Skin of body (tissue), 2 donors: Measurements from ENCODE around the gene CFHR5. TPM values are rescaled to one million over a fixed set of nuclear protein-coding genes. Genes with fewer than 3 reads are reported as not detected.
"Not testable (repeated sequence)": the region's sequence is repeated elsewhere in the genome, so short reads cannot be mapped to it uniquely, and the experiment has no call there.

Experiments
- DNase-seq: peaks from one replicate; lab custom pipeline; 2025; lab: John Stamatoyannopoulos, UW
- total RNA-seq: library from RNA; depleted of rRNA; stranded (reverse); fragments of >200 nt; gene quantifications from one replicate; pipeline ENCODE4 v1.2.3, GENCODE V29; 2014

The CFHR5 gene
- not detected for total RNA-seq

DNA sequence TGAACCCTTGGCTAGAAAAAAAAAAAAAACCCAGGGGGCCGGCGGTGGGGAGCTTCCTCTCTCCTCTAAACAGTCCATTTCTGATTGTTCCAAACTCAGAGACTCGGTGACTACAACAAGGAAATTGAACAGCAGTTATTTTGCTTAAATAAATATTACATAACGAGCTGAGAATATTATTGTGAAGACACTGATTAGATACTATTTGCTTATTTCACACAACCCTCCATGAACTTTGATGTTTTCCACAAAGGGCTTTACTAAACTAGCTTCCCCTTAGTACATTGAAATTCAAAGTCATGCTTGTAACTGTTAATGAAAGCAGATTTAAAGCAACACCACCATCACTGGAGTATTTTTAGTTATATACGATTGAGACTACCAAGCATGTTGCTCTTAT is at the start of gene CFHR5:
TSS of gene CFHR5 (plus strand) at position 279 of the 400 bp plus-strand sequence. CDS start at position 388, 109 bp downstream.
- no peak for DNase-seq

DNA sequence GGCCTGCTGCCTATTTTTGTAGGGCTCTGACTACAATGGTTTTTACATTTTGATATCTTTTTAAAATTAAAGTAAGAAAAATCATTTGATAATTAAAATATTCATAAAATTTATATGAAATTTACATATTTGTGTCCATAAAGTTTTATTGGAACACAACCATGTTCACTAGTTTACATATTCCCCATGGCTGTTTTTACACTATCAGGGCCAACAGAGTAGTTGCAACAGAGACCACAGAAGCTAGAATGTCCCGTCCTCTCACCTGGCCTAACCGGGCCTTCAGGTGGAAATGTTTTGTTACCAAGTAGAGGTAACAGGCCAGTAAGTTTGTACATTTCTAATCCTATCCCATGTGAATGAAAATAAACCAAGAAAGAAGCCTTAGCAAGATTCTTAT is 44.5 kb upstream of the CFHR5 start:
- DNase-seq = not testable (repeated sequence)

DNA sequence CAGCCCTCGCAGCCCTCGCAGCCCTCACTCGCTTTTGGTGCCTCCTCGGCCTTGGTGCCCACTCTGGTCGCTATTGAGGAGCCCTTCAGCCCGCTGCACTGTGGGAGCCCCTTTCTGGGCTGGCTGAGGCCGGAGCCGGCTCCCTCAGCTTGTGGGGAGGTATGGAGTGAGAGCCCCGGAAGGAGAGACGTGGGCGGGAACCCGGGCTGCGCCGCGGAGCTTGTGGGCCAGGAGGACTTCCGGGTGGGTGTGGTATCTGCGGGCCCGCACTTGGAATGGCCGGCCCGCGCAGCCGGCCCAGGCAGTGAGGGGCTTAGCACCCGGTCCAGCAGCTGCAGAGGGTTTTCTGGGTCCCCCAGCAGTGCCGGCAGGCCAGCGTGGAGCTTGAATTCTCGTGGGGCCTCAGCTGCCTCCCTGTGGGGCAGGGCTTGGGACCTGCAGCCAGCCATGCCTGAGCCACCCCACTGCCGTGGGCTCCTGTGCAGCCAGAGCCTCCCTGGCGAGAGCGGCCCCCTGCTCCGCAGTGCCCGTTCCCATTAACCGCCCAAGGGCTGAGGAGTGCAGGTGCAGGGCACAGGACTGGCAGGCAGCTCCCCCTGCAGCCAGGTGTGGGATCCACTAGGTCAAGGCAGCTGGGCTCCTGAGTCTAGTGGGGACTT is 43.7 kb upstream of the CFHR5 start:
- DNase-seq = no peak

DNA sequence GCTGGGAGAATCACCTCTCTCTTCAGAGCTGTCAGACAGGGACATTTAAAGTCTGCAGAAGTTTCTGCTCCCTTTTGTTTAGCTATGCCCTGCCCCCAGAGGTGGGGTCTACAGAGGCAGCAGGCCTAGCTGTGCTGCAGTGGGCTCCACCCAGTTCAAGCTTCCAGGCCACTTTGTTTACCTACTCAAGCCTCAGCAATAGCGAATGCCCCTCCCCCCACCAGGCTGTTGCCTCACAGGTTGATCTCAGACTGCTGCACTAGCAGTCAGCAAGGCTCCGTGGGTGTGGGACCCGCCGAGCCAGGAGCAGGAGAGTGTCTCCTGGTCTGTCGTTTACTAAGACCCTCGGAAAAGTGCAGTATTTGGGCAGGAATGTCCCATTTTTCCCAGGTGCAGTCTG is 35.9 kb upstream of the CFHR5 start:
- DNase-seq = not testable (repeated sequence)

DNA sequence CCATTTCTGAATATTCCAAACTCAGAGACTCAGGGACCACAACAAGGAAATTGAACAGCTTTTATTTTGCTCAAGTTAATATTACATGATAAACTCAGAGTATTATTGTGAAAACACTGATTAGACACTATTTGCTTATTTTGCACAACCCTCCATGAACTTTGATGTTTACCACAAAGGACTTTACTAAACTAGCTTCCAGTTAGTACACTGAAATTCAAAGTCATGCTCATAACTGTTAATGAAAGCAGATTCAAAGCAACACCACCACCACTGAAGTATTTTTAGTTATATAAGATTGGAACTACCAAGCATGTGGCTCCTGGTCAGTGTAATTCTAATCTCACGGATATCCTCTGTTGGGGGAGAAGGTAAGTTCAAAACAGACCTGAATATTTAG is 33.8 kb upstream of the CFHR5 start, which contains the start of gene CFHR2:
TSS of gene CFHR2 (plus strand) at position 171 of the 400 bp plus-strand sequence. CDS start at position 314, 143 bp downstream.
- not testable (repeated sequence) for DNase-seq

DNA sequence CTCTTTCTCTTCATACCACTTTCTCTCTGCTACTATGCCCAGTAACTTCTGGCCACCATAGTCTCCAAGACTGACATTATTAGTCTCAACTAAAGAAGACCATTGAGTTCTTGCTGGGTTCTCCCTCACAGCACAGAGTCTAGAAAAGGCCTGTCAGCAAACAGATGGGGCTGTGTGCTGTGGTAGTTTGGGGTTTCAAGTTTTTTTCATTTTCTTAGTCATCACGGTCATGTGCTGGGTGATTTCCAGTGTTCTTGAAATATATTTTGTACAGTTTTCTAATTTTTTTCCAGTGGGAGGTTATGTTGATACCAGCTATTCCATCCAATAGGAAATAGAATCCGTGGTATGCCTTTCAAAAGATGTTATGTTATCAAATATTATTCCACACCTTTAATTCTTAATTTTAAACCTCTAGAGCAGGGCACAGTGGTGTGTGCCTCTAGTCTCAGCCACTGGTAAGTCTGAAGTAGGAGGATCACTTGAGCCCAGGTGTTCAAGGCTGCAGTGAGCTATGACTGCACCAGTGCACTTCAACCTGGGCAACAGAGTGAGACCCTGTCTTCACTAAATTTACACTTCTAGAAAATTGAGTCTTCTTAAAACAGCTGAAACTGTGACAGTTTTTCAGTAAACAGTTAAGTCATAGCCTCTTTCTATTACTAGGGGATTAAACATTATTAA is 25.5 kb upstream of the CFHR5 start:
- no peak for DNase-seq

DNA sequence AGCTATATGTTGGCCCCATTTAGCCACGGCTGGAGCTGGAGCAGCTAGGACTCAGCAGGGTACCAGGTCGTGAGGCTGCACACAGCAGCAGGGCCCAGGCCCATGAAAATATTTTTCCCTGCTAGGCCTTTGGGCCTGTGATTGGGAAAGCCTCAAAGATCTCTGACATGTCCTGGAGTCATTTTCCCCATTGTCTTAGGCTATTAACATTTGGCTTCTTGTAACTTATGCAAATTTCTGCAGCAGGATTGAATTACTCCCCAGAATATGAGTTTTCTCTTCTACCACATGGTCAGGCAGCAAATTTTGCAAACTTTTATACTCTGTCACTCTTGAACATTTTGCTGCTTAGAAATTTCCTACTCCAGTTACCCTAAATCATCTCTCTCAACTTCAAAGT is 22.6 kb upstream of the CFHR5 start:
- DNase-seq = no peak

DNA sequence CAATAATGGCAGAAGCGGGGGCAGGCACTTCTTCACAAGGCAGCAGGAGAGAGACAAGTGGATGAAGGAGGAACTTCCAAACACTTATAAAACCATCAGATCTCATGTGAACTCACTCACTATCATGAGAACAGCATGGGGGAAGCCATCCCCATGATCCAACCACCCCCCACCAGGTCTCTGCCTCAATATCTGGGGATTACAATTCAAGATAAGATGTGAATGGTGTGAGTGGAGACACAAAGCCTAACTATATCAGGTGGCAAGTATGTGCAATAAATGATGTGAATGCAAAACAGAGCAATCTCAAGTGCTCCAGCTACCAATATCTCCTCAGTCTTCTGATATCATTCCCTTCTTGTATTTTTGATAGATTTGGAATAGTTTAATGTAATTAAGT is 21.4 kb upstream of the CFHR5 start:
- DNase-seq = no peak

DNA sequence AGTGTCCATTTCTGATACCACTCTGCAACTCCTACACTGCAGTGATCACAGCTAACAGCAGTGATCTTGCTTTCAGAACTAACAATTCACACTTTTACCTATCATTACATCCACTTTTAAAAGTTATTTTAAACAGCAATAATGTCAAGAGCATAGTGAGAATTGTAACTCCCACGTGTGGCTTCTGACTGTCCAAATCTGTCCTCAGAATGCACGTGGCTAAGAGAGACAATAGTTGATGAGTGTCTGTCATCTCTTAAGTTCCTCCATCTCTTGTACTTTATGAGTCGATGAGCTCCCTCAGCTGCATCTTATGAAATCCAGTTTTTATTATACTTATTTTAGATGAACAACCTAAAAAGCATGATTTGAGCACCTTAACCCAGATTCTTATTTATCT is 16.5 kb upstream of the CFHR5 start:
- DNase-seq = no peak

DNA sequence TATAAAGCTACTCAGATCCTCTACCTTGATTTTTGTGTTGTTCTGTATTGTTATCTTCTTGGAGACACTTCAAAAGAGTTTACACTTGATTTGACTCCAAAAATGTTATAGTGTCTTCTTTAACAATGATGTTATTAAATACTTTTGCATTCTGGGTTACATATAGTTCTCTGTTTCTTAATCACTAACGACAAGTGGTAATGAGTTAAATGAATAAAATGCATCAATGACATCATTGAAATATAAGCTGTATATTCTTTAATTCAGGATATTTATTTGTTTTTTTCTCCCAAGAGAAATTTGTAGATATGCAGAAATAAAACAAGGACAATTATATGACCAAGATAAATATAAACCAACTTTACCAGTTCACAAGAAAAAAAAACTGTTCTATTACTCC is 7.2 kb upstream of the CFHR5 start:
- no peak for DNase-seq

DNA sequence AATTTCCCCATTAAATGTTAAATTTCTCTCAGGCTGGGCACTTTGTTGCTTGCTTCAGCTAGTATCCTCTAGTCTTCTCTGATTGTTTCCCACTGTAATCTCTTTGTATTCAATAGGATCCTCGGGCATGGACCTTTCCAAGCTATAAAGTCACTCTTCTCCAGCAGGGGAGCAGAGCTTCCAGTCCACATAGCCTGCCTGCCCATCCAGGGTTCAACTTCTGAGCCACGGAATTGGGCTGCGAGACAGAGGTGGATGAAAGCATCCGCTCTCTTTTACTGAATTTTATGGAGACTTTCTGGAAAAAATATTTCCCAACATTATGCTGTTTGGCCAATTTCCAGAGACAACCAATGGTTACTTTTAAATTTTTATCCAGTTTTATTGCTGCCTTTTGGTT is 1.1 kb upstream of the CFHR5 start:
- no peak for DNase-seq

DNA sequence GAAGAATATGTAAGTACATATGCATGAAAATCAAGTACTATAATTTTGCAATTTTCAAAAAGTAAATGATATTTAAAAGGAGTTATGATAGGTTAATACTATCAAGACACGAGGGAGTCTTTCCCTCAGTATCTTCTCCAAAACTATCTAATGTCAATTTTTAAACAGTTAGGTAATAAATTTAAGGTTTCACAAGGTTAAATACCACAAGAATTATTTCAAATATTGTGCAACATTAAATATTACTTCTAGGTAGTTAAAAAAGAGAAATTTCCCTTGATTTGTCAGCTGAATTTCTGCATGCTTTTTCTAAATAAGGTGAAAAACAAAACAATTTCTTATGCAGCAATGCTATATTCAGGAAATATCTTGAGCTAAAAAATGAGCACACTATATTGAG is 3.5 kb downstream of the CFHR5 start:
- no peak for DNase-seq

DNA sequence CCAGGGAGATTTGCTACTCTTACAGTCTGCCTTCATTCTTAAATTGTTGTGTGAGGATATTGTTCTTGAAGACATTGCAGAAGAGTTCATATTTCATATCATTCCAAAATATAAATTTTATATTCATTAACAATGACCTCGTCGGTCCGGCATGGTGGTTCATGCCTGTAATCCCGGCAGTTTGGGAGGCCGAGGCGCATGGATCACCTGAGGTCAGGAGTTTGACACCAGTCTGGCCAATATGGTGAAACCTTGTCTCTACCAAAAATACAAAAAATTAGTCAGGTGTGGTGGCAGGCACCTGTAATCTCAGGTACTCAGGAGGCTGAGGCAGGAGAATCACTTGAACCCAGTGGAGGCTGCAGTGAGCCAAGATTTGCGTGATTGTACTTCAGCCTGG is 4.9 kb downstream of the CFHR5 start:
- not testable (repeated sequence) for DNase-seq

DNA sequence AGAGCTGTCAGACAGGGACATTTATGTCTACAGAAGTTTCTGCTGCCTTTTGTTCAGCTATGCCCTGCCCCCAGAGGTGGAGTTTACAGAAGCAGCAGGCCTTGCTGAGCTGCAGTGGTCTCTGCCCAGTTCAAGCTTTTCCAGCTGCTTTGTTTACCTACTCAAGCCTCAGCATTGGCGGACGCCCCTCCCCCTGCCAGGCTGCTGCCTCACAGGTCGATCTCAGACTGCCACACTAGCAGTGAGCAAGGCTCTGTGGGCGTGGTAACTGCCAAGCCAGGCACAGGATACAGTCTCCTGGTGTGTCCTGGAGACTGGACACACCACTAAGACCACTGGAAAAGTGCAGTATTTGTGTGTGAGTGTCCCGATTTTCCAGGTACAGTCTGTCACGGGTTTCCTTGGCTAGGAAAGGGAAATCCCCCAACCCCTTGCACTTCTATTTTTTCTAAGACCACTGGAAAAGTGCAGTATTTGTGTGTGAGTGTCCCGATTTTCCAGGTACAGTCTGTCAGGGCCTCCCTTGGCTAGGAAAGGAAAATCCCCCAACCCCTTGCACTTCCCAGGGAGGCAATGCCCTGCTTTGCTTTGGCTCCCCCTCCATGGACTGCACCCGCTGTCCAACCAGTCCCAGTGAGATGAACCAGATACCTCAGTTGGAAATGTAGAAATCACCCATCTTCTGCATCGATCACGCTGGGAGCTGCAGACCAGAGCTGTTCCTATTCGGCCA is 14.7 kb downstream of the CFHR5 start:
- DNase-seq = not testable (repeated sequence)

DNA sequence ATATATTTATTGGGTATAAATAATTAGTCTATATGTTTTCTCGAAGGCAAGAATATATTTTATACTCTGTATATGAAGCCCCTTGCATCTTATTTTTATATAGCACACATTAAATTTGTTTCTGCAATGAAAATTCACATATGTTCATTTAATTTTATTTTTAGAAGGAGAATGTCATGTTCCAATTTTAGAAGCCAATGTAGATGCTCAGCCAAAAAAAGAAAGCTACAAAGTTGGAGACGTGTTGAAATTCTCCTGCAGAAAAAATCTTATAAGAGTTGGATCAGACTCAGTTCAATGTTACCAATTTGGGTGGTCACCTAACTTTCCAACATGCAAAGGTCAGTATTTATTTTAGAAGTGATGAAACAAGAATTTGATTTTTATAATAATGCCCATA is 16.6 kb downstream of the CFHR5 start:
- no peak for DNase-seq

DNA sequence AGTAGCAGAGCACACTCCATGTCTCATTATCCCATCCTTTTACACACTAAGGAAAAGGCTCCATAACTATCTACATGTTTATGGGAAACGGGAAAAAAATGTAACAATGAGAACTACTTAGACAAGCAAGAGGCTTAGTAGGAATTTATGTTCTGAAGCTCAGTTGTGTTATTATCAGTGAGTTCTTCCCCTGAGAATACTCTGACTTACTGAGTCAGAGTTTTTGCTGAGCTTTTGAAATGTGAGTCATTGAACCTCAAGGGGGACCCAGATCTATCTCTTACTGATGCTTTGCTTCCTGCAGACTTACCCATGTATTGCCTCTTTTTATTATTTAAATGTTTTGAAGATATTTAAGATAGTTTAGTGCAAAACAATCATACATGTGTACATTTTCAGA is 20.1 kb downstream of the CFHR5 start:
- DNase-seq = no peak

DNA sequence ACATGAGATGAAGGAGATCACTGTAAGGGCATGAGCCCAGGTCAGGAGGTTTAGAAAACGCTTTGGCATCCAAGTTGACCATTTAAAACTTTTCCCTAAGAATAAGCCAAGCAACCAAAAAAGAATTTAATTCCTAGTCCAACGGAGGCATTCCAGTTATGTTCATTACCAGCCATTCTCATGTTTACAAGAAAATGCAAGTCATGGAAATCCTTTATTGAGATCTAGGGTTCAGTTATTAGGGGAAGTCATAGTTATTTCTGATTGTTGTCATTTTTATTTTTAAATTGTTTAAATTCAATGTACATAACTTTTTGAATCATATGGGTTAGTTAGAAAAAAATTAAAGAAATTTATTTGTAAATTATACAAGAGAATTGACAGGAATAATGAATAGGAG is 24.5 kb downstream of the CFHR5 start:
- DNase-seq = no peak

DNA sequence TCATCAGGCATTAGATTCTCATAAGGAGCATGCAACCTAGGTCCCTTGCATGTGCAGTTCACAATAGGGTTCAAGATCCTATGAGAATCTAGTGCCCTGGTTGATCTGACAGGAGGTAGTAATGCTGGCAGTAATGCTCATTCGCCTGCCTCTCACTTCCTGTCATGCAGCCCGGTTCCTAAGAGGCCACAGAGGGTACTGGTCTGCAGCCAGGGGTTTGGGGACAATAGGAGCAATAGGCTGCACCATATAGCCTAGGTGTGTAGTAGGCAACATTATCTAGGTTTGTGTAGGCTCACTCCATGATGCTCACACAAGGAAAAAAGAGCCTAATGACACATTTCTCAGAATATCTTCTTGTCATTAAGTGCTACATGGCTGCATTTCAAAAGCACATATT is 25.8 kb downstream of the CFHR5 start:
- no peak for DNase-seq

DNA sequence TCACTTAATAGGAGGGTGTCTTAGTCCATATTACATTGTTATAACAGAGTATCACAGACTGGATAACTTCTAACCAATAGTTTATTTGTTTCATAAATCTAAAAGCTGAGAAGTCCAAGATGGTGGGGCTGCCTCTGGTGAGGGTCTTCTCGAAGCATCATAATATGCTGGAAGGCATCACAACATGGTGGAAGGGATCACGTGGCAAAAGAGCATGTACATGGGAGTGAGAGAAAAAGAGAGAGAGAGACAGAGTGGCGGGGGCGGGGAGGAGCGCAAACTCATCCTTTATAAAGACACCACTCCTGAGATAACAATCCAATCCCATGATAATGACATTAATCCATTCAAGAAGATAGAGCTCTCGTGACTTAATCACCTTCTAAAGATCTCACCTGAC is 31.5 kb downstream of the CFHR5 start:
- DNase-seq = no peak

DNA sequence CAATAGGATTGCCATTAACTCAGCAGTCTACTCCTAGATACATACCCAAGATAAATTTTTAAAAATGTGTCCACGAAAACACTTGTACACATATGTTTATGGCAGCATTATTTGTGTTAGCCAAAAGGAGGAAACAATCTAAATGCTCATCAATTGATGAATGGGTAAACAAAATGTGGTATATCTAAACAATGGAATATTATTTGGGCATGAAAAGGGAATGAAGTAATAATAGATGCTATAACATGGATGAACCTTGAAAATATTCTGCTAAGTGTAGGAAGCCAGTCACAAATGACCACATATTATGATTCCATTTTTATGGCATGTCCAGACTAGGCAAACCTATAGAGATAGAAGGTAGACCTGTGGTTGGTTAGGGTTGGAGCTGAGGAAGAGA is 34.3 kb downstream of the CFHR5 start:
- DNase-seq = no peak

DNA sequence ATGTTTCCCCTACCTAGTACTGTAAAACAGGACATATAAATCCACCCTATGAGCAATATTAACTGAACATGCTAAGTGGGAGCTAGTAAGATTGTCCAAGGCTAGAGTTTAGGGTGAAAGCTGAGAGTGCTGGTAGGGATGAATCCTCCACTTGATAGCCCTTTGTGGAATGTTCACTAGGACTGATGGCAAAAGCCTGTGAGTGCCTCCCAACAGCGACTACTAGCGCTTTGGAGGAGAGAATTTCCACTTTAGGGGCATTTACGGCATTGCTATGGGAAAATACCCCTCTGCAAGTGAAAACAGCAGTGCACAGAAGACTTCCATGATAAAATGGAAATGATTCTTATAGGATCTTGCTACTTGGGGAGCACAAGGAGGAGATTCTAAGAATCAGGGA is 35.9 kb downstream of the CFHR5 start:
- DNase-seq = no peak

DNA sequence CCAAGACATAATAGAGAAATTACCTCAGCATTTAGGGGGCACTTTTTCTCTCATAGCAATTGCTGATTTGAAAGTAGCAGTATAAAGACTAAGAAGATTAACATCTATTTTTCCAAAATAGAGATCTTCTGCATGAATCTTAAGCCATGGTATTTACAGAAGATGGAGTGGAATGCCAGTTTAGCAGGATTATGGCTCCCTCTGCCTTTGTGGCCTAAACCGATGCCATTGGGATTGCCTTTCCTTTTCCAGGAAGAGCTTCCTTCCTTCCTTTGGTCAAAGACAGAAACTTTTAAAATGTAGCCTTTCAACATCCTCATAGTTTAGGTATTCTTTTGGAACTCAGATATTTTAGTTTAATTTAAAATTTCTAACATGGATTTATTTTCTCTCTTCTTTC is 39.4 kb downstream of the CFHR5 start:
- DNase-seq = no peak
